Activated CD4-positive, alpha-beta T cell treated with anti-CD3 and anti-CD28 coated beads, Interleukin-2, amount 50 U/mL, for 4 hours (primary cell): ENCODE data around the gene KCNC1.

Experiments used
- DNase-seq, 2 experiments: peaks; one replicate each; pipeline ENCODE4 v3.0.0-alpha.2; 2020

KCNC1 gene

DNA sequence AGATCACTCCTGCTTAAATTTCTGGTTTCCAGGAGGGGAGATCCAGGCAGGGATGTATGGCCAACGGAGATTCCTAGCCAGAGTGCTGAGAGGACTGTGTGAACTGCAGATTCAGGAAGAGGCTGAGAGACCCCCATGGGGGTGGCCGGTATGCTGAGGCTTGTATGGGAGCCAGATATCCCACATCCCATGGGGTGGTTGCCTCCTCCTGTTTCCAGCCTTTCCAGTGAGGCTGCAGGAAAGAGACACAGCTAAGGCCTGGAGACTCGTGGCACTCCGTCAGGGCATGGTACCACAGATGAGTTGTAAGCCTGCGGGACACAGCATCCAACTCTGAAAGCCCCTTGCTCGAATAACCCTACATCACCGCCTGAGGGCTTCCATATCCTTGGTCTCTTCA, 16.6 kb upstream of the KCNC1 start:
- DNase-seq: no peak

DNA sequence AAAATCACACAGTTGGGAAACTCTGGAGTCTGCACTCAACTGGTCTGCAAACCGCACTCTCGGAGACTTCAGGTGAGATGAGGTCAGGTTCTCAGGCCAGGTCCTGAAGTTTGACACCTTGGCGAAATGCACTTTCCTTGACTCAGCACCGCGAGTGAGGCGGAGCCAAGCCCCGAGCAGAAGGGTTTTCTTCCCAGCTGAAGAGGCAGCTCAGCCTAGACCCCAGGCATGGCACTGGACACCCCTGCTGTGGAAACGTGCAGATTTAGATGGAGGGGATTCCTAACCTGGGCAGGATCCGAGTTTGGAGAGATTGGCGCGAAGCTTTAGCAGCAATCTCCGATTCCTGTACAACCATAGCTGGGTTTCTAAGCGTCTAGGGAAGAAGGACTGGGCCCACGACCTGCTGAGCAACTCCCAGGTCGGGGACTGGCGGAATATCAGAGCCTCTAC, 16.0 kb upstream of the KCNC1 start:
- DNase-seq: no peak

DNA sequence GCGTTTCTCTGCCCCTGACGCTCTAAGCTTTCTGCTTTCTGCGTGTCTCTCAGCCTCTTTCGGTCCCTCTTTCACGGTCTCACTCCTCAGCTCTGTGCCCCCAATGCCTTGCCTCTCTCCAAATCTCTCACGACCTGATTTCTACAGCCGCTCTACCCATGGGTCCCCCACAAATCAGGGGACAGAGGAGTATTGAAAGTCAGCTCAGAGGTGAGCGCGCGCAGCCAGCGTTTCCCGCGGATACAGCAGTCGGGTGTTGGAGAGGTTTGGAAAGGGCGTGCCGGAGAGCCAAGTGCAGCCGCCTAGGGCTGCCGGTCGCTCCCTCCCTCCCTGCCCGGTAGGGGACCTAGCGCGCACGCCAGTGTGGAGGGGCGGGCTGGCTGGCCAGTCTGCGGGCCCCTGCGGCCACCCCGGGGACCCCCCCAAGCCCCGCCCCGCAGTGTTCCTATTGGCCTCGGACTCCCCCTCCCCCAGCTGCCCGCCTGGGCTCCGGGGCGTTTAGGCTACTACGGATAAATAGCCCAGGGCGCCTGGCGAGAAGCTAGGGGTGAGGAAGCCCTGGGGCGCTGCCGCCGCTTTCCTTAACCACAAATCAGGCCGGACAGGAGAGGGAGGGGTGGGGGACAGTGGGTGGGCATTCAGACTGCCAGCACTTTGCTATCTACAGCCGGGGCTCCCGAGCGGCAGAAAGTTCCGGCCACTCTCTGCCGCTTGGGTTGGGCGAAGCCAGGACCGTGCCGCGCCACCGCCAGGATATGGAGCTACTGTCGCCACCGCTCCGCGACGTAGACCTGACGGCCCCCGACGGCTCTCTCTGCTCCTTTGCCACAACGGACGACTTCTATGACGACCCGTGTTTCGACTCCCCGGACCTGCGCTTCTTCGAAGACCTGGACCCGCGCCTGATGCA, 15.3 kb upstream of the KCNC1 start, which contains the start of gene MYOD1:
Gene MYOD1 (plus strand): TSS at position 544 of the 910 bp plus-strand sequence. CDS start 212 bp downstream, at position 756.
- DNase-seq: no peak

DNA sequence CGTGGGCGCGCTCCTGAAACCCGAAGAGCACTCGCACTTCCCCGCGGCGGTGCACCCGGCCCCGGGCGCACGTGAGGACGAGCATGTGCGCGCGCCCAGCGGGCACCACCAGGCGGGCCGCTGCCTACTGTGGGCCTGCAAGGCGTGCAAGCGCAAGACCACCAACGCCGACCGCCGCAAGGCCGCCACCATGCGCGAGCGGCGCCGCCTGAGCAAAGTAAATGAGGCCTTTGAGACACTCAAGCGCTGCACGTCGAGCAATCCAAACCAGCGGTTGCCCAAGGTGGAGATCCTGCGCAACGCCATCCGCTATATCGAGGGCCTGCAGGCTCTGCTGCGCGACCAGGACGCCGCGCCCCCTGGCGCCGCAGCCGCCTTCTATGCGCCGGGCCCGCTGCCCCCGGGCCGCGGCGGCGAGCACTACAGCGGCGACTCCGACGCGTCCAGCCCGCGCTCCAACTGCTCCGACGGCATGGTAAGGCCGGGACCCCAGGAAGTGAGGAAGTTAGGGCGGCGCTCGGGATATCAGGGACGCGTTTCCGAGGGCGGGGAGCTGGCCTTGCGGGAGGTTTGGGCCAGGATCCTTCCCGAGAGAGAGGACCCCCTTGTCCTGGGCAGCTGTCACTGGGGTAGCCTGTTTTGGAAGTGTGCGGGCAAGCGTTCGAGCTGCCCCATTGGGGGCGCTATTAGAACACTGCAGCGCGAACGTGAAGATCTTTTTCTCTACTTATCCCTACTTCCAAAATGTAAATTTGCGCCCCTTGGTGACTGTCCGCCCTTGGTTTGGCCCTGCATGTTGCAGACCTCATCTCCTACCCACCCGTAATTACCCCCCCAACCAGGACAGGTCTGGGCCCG, 14.4 kb upstream of the KCNC1 start:
- DNase-seq: no peak

DNA sequence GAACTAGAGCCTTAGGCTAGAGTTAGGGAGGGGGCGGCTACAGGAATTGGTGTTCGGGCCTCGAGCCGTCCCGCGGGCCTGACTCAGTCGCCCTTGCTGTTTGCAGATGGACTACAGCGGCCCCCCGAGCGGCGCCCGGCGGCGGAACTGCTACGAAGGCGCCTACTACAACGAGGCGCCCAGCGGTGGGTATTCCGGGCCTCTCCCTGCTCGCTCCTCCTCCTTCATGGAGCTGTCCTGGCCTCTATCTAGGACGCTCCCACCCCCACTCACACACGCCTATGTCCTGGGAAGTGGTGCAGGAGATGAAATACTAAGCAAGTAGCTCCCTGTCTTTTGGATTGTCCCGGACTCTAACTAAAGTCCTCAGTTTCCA, 13.8 kb upstream of the KCNC1 start:
- no peak for DNase-seq

DNA sequence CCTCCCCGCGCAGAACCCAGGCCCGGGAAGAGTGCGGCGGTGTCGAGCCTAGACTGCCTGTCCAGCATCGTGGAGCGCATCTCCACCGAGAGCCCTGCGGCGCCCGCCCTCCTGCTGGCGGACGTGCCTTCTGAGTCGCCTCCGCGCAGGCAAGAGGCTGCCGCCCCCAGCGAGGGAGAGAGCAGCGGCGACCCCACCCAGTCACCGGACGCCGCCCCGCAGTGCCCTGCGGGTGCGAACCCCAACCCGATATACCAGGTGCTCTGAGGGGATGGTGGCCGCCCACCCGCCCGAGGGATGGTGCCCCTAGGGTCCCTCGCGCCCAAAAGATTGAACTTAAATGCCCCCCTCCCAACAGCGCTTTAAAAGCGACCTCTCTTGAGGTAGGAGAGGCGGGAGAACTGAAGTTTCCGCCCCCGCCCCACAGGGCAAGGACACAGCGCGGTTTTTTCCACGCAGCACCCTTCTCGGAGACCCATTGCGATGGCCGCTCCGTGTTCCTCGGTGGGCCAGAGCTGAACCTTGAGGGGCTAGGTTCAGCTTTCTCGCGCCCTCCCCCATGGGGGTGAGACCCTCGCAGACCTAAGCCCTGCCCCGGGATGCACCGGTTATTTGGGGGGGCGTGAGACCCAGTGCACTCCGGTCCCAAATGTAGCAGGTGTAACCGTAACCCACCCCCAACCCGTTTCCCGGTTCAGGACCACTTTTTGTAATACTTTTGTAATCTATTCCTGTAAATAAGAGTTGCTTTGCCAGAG, 13.2 kb upstream of the KCNC1 start:
- no peak for DNase-seq

DNA sequence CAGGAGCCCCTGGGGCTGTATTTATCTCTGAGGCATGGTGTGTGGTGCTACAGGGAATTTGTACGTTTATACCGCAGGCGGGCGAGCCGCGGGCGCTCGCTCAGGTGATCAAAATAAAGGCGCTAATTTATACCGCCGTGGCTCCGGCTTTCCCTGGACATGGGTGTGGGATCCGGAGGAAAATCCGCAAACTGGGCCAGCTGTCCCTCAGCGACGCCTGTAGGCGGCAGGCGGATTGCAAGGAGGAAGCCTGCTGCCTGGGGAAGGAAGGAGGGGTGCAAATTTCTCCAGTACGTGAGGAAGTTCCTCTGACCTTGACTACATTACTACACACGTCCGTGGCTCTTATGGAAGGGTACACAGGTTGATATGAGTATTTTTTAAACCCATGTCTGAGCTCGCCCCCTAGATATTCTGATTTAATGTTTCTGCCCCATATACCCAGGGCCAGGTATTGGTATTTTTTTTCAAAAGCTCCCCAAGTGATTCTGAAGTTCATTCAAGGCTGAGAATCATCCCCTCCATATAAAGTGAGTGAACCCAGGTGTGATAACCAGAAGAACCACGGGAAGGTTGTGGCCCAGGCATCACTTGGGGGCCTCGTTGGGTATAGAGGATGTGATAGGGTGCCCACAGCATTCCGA, 12.5 kb upstream of the KCNC1 start:
- no peak for DNase-seq

DNA sequence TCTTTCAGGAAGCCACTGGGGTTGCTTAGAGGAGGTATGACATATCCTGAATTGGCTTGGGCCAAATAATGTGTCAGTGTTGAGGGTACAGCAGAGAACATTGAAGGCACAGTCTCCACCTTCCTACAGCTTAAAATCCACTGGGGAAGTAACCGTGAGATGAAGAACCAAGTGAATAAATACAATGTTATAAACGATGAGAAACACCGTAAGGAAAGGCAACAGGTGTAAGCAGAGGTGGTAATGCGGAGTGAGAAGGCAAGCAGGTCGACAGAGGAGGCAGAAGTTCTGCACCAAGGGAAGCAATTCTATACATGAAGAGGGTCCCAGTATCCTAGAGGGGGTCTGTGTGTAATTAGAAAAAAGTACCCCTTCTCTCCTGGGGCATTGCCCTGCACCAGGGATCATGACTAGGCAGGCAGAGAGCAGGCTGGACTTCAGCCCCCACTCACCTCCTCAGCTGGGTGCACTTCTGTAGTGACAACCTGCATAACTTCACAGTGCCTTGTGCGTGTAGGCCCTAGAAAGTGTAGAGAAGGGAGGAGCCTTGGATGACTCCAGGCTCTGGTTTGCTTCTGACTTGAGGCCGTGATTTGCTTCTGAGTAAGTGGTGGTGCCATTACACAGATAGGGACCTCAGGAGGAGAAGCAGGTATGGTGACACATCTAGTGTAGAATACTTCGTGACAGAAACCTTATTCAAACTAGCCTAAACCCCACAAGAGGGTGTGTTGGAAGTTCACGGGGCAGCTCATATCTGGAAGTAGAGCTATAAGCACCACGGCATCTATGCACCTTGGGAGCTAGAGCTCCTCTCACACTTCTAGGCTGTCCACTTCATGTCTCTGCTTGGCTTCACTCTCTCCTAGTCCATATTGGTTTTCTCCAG, 10.3 kb upstream of the KCNC1 start:
- no peak for DNase-seq

DNA sequence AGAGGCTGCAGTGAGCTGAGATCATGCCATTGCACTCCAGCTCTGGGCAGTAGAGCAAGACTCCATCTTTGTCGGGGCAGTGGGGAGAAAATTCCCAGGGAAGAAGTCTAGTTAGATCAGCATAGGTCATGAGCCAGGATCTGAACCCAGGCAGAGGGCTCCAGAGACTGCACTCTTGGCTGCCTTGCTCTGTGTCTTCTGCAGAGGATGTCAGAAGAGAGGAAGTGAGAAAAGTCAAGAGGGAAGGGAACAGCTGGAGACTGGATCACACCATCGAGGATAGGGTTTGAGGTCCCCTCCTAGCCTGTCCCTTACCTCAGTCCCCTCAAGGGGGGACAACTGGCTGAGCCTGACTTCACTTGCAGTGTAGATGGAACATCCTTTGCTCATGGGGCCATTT, 9.4 kb upstream of the KCNC1 start:
- no peak for DNase-seq

DNA sequence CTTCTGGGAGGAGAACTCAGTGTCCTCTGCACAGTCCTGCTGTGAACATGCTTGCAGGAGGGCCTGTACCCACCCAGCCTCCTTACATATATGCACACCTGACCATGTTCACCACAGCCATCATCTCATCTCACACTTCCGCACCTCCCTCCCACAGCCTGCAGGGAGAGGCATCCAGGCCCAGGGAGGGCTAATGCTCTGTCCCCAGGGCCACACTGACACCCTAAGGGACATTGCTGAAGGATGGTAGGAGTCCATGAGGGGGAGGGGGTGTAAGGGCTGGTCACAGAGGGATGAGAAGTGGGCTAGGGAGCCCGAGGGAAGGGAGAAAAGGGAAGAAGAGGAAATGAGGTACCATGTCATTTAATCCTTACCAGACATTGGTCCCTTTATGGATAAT, 4.4 kb upstream of the KCNC1 start:
- no peak for DNase-seq

DNA sequence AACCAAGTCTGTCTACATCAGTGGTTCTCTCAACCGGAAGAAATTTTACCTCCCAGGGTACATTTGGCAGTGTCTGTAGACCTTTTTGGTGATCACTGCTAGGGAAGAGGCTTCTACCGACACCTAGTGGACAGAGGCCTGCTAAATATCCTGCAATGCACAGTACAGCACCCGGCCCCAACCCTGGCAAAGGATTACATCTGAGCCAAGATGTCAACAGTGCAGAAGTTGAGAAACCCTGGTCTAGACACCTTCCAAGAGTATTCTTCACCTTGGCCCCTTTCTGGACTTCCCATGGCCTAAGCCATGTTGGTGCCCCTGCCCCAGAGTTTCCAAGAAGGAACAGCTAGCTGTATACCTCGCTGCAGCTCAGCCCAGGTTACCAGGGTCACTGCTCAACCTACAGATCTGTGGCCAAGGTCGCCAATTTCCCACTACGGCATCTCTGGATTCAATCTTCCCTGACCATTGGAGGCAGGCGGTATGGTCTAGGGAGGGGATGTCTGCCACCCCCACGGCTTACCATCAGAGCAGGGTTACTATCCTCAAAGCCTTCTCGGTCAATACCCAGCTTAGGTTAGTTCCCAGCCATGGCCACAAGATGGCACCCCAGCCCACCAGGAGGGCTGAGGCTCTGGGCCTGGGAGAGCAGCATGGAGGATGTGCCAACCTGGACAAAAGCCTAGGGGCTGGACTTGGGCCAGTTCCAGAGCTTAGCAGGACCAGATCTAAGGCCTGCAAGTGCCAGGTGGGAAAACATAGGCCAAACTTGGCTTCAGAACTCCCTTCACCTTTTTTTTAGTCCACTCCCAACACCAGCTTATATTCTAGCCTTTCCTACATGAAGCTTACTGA, 3.7 kb upstream of the KCNC1 start:
- DNase-seq: peak; percentile 27 to 33

DNA sequence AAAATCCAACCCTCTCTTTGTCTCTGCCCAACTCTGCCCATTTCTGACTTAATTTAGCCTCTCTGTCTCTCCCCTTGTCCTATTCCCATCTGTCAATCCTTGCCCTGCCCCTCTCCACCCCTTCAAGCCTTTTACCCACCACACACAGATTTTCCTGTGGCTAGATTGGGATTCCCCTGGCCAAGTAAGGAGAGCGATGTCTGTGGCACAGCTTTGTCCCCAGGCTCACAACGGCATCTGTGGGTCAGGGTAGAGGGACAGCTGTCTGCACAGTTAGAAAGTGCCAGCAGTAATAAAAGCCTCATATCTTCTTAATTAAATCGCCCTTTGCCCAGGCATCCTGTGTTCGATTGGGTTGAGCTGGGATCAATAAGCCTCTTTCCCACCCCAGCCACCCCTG, 1.3 kb upstream of the KCNC1 start:
- no peak for DNase-seq

DNA sequence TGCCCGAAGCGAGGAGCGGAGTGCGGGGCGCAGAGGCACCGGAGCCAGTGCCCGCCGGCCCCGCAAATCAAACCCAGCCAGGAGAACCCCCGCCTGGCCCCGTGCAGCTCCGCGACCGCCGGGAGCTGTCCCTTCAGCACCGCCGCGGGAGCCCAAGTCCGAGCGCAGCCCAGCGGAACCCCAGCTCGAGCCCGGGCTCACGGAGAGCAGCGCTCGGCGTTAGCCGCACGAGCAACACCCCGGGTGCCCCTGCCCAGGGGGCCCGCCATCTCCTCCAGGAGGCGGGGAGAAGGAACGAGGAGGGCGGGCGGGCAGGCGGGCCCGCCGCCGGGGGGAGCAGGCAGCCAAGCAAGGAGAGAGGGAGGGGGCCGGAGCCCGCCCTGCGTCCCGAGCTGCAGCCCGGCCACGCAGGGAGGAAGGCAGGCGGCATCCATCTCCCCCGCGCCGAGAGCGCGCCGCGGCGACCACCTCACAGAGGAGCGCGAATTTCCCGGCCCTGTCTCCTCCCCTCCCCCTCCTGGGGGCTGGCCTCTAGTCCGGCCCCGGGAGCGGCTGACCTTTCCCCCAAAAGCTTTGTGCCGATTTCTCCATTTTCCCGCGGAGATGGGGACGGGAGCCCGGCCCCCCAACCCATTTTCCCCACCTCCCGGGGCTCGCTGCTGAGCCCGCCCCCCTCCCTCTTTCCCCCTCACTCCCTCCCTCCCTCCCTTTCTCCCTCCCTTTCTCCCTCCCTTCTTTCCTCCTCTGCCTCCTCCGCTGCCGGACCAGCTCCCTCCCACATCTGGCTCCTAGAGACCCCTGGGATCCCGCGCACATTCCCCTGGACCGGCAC, 621 bp downstream of the KCNC1 start:
- no peak for DNase-seq

DNA sequence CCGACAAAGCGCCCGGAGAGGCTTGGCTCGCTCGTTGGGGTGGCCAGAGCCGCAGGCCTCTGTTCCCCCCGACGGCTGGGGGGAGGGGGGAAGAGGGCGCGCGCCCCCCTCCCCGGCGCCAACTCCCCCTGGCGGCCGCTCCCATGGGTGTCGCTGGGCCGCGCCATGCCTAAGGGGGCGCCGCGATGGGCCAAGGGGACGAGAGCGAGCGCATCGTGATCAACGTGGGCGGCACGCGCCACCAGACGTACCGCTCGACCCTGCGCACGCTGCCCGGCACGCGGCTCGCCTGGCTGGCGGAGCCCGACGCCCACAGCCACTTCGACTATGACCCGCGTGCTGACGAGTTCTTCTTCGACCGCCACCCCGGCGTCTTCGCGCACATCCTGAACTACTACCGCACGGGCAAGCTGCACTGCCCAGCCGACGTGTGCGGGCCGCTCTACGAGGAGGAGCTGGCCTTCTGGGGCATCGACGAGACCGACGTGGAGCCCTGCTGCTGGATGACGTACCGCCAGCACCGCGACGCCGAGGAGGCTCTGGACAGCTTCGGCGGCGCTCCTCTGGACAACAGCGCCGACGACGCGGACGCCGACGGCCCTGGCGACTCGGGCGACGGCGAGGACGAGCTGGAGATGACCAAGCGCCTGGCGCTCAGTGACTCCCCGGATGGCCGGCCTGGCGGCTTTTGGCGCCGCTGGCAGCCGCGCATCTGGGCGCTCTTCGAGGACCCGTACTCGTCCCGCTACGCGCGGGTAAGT, 1.4 kb downstream of the KCNC1 start:
- DNase-seq: no peak

DNA sequence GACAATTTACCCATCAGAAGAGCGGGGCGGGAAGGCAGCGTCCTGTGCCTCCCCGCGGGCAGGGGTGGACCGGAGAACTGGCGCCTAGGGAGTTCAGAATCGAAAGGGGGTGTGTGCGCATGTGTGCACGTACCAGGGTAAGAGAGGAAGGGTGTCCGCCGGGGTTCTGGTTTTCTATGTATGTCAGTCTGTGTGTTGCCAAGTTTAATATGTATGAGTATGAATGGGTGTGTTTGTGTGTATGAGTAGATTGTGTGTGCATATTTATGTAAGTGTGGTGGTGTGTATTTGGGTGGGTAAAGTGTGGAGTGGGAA, 2.0 kb downstream of the KCNC1 start:
- DNase-seq: no peak

DNA sequence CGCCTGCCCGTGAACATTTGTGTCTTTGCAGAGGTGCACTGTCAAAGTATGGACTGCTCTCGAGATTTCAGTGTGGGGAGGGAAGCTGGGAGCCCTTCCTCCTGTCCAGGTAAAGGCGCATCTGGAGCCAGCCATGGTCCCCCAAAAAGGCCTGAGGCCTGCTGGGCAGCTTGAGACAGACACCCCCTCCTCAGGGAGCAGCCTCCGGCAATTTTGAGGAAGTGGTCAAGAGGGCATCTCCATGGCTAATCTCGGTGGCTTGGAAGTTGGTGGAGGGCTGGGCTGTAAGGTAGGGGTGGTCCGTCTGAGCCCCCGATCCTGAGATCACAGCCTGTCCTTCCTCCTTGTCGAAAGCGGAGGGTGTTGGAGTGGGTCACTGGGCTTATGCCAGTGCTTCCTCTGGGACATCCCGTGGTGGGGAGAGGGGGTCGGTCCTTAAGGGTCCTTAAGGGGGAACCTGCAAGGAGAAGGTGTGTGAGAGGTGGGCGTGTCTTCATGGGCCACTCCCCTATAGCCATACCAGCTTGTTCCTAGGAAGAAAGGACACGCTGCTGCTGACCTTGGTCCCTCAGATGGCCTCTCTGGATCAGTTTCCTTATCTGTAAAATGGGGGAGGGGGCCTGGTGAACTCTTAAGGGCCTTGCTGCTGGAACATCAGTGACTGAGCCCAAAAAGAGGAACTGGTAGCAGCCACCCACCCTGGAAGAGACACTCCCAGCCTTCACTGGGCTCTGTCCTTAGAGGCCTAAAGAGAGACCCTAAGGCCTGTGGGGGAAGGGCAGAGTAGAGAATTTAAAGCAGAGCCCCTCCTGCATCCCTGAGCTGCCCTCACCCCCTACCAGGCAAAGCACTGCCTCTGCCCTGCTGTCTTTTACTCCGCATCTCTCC, 2.6 kb downstream of the KCNC1 start:
- DNase-seq: no peak

DNA sequence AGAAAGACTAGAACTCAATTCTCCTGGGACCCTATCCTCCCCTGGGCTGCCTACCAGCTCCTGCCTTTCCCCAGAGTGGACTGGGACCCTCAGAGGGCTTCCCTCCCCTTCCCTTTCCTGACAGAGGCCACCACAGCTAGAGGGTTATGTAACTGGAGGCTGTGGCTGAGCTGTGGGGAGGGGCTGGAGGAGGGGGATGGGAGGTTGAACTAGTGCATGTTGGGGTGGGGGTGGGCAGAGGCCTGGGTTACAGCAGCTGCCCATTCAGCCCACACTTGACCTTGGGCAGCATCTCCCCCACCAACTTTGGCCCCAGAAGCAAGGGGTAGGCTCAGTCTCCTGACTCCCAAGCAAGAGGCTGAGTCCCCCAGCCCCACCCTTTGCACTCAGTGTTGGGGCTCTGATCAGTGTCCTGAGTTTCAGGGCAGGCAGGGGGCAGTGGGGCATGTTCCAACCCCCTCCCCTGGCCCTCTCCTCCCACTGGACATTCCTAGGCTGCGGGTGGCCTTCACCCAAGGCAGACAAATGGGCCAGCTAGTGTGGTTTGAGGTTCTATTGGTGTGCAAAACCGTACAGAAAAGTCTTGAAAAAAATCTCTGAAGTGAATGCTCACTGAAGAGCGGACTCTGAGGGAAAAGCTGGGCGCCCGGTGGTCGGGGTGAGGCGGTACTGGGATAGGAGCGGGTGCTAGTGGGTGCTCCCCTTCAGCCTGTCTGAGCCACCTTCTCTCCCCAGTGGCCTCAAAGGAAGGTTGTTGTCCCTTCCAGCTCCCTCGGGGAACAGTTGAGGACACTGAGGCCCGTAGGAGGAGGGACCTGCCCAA, 3.8 kb downstream of the KCNC1 start:
- no peak for DNase-seq
